Common myeloid progenitor, CD34-positive (primary cell): ENCODE results near the gene NT5C3A.

Experiments
- CTCF ChIA-PET: fragments of 350-600 bp; sonication (Branson Sonifier 250); formaldehyde crosslinking; loops from one replicate; lab custom pipeline; 2021; ENCODE audit warnings: antibody characterized with exemption; lab: Charles Lee
- POLR2A ChIA-PET: fragments of 350-600 bp; sonication (Branson Sonifier 250); formaldehyde crosslinking; loops from one replicate; lab custom pipeline; 2021; ENCODE audit warnings: antibody characterized with exemption; lab: Charles Lee
- DNase-seq, 3 donors: peaks; one replicate each; pipeline versions ENCODE4 v3.0.0 to v3.0.0-alpha.2; 2013
- H3K27ac ChIP-seq, 2 experiments: 1 replicate in 1 of 2; 2 replicates in 1 of 2; pipeline ENCODE4 v1.7.0; 2013; ENCODE audit warnings: inconsistent platforms in 2 of 2, low read length in 2 of 2, mild to moderate bottlenecking in 2 of 2, low read depth in 1 of 2, moderate library complexity in 1 of 2; ENCODE audit not compliant: severe bottlenecking in 2 of 2, insufficient read depth in 1 of 2, poor library complexity in 1 of 2
- H3K27me3 ChIP-seq, 5 experiments: replicated peaks in 2 of 5; 1 replicate in 3 of 5; 2 replicates in 2 of 5; pipeline versions ENCODE4 v1.6.1 to v1.7.0; 2013; ENCODE audit warnings: low read length in 4 of 5, mild to moderate bottlenecking in 2 of 5, moderate library complexity in 2 of 5, inconsistent platforms in 1 of 5; ENCODE audit not compliant: insufficient read depth in 5 of 5, control insufficient read depth in 4 of 5
- H3K36me3 ChIP-seq, 4 experiments: 1 replicate in 2 of 4; 2 replicates in 2 of 4; pipeline versions ENCODE4 v1.6.1 to v1.7.0; 2013; ENCODE audit warnings: low read length in 3 of 4, control low read depth in 1 of 4, mild to moderate bottlenecking in 1 of 4; ENCODE audit not compliant: control insufficient read depth in 4 of 4, insufficient read depth in 4 of 4
- H3K4me1 ChIP-seq, 4 experiments: 1 replicate in 3 of 4; 2 replicates in 1 of 4; pipeline versions ENCODE4 v1.6.1 to v1.7.1; 2013; ENCODE audit warnings: low read length in 3 of 4, mild to moderate bottlenecking in 3 of 4, control low read depth in 1 of 4, inconsistent platforms in 1 of 4, moderate library complexity in 1 of 4; ENCODE audit not compliant: control insufficient read depth in 4 of 4, insufficient read depth in 4 of 4; ENCODE audit errors: control extremely low read depth in 1 of 4
- H3K4me3 ChIP-seq, 7 experiments: 1 replicate in 4 of 7; 2 replicates in 3 of 7; pipeline versions ENCODE4 v1.5.1 to v1.7.0; 2013; ENCODE audit warnings: mild to moderate bottlenecking in 7 of 7, low read length in 6 of 7, moderate library complexity in 6 of 7, inconsistent platforms in 2 of 7, low read depth in 2 of 7, control low read depth in 1 of 7; ENCODE audit not compliant: insufficient read depth in 4 of 7, control insufficient read depth in 1 of 7; ENCODE audit errors: extremely low read depth in 1 of 7
- H3K9me3 ChIP-seq, 5 experiments: 1 replicate in 4 of 5; 2 replicates in 1 of 5; pipeline versions ENCODE4 v1.6.1 to v1.7.1; 2013; ENCODE audit warnings: low read length in 4 of 5, mild to moderate bottlenecking in 2 of 5, inconsistent platforms in 1 of 5, low read depth in 1 of 5, moderate library complexity in 1 of 5; ENCODE audit not compliant: control insufficient read depth in 4 of 5, insufficient read depth in 2 of 5; ENCODE audit errors: control extremely low read depth in 1 of 5
- WGBS: methylation state at CpG from one replicate; pipeline ENCODE4 v1.1.5; 2013; ENCODE audit not compliant: insufficient coverage; 5-methylcytosine and 5-hydroxymethylcytosine counted together

The NT5C3A gene

DNA sequence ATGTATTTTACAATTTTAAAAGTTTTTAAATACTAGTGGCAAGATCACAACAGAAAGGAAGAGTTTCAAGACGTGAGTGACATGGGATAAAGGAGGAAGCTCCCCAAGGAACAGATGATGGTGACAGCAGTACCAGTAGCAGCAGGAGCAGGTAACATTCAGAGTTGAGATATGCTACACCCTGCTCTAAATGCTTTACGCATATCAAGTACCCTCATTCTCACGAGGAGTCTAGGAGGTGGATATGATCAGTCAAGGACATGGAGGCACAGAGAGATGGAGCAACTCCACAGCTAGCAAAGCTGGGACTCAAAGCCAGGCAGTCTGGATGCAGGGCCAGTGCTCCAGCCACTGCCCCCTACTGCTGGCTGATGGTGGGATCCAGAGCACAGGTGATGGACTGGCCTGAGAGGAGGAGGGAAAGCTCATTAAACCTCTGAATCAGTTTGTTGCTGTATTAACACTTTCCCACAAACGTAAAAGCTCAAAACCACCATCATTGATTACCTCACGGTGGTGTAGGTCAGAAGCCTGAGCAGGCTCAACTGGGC lies 29.1 kb upstream of the NT5C3A start:
- ChIA-PET POLR2A (no interaction called here), CTCF (interaction anchor here (0.8 to 1.6 kb wide), 3 partner anchors 9 to 150 kb away, joined by 3 to 4 read pairs (median 3); no protein-coding TSS in a partner anchor)
- Histone ChIP-seq H3K27ac (no peak overlapping the region), H3K27me3 (no peaks in the 10 kb centered on the region), H3K9me3 (no peaks in the 10 kb centered on the region), H3K4me3 (no peak overlapping the region), H3K4me1 (peaks cover 0 to 3% (median 0%) of the 10 kb centered on the region in 4 experiments), H3K36me3 (peaks cover 7 to 32% (median 18%) of the 10 kb centered on the region in 4 experiments)
- WGBS = 91% methylated on average over 5 of the region's 5 CpGs
- DNase-seq = no peak

DNA sequence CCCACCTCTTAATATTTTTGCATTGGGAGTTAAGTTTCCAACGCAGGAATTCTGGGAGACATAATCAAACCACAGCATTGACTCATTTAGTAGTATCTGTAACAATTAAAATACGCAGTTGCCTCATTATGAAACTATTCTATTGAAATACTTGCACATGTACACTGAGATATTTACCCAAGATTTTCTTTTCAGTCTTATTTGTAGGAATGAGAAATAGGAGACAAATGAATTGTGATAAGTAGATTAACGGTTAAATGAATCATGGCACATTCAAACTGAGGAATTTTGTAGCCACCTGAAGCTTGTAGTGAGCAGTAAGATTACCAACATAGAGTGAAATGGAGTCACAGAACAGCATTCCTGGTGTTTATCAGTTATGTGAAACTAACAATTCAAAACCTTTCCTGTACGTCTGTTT lies 28.5 kb upstream of the NT5C3A start:
- Histone ChIP-seq H3K27ac (no peak overlapping the region), H3K9me3 (peaks cover 0 to 2% (median 0%) of the 10 kb centered on the region in 5 experiments), H3K4me1 (peaks cover 0 to 3% (median 0%) of the 10 kb centered on the region in 4 experiments), H3K4me3 (no peak overlapping the region), H3K36me3 (peaks cover 3 to 26% (median 12%) of the 10 kb centered on the region in 4 experiments), H3K27me3 (no peaks in the 10 kb centered on the region)
- ChIA-PET POLR2A (no interaction called here), CTCF (interaction anchor here (0.8 to 1.6 kb wide), 2 partner anchors 8 to 150 kb away, joined by 3 to 4 read pairs; no protein-coding TSS in a partner anchor)
- WGBS = 100% methylated on average over 2 of the region's 4 CpGs
- no peak for DNase-seq

DNA sequence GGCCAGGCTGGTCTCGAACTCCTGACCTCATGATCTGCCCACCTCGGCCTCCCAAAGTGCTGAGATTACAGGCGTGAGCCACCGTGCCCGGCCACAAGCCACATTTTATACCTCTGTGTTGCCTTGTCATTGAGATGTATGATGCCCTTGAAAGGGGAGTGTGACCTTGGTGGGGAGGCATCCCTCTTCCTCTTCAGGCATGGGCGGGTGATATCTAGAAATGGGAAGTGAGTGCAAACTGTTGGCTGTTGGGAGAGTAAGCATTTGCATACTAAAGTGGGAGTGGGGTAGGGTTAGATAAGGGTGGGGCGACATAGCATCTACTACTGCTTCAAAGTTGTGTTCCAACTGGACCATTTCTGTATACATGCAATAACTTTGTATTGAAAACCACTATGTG lies 26.6 kb upstream of the NT5C3A start:
- Histone ChIP-seq H3K4me1 (peaks cover 0 to 3% (median 0%) of the 10 kb centered on the region in 4 experiments), H3K36me3 (peaks cover 0 to 12% (median 6%) of the 10 kb centered on the region in 4 experiments), H3K27ac (no peak overlapping the region), H3K4me3 (no peak overlapping the region), H3K9me3 (peaks cover 0 to 6% (median 0%) of the 10 kb centered on the region in 5 experiments), H3K27me3 (no peaks in the 10 kb centered on the region)
- ChIA-PET CTCF (interaction anchor here (0.7 kb wide), 1 partner anchor 19 kb away, joined by 3 read pairs; no protein-coding TSS in a partner anchor), POLR2A (no interaction called here)
- no peak for DNase-seq
- no CpG with 5 or more reads among the region's 7 CpGs for whole genome bisulfite sequencing

DNA sequence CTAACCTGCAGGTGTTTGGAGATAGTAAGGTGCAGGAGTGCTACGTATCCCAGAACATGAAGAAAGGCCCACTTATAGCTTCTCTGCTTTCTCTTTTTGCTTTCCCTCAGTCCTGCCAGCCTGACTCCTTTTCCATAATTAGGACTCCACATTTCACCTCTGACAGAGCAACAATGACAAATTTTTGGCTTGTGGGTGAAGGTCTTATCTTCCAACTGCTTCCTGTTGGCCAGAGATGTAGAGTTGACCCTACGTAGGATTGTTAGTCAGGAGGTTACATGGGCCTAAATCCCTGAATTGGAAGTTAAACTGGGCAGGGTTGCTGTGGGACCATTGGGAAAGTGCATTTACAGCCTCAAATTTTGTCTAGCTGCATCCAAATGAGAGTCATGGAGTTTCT lies 25.3 kb upstream of the NT5C3A start:
- no peak for DNase-seq
- Histone ChIP-seq H3K27me3 (no peaks in the 10 kb centered on the region), H3K4me1 (no peaks in the 10 kb centered on the region), H3K27ac (no peak overlapping the region), H3K36me3 (no peaks in the 10 kb centered on the region), H3K9me3 (peaks cover 0 to 6% (median 0%) of the 10 kb centered on the region in 5 experiments), H3K4me3 (no peak overlapping the region)
- ChIA-PET CTCF (no interaction called here), POLR2A (no interaction called here)
- 100% methylated on average over 2 of the region's 2 CpGs for whole genome bisulfite sequencing

DNA sequence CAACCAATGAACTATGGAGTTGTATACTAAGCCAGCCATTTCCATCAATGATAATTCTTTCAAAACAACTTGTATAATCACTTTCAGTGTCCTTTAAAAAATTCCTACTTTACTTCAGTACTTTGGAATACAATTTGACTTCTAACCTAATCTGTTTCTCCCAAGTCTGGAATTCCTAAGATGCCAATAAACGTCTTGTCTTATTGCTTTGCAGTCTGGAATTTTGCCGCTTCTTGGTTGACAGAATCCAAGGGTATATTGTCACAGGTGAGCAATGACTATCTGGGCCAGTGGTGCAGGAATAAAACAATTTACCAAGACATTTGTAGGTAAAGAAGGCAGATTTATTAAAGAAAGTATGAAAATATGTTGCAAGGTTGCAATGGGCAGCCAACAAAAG lies 24.8 kb upstream of the NT5C3A start:
- Histone ChIP-seq H3K9me3 (peaks cover 0 to 6% (median 0%) of the 10 kb centered on the region in 5 experiments), H3K4me3 (no peak overlapping the region), H3K27ac (no peak overlapping the region), H3K4me1 (no peaks in the 10 kb centered on the region), H3K36me3 (no peaks in the 10 kb centered on the region), H3K27me3 (no peaks in the 10 kb centered on the region)
- no peak for DNase-seq
- ChIA-PET POLR2A (no interaction called here), CTCF (interaction anchor here (1.1 kb wide), 1 partner anchor 9 kb away, joined by 4 read pairs; no protein-coding TSS in a partner anchor)
- 90% methylated on average over 2 of the region's 2 CpGs for WGBS

DNA sequence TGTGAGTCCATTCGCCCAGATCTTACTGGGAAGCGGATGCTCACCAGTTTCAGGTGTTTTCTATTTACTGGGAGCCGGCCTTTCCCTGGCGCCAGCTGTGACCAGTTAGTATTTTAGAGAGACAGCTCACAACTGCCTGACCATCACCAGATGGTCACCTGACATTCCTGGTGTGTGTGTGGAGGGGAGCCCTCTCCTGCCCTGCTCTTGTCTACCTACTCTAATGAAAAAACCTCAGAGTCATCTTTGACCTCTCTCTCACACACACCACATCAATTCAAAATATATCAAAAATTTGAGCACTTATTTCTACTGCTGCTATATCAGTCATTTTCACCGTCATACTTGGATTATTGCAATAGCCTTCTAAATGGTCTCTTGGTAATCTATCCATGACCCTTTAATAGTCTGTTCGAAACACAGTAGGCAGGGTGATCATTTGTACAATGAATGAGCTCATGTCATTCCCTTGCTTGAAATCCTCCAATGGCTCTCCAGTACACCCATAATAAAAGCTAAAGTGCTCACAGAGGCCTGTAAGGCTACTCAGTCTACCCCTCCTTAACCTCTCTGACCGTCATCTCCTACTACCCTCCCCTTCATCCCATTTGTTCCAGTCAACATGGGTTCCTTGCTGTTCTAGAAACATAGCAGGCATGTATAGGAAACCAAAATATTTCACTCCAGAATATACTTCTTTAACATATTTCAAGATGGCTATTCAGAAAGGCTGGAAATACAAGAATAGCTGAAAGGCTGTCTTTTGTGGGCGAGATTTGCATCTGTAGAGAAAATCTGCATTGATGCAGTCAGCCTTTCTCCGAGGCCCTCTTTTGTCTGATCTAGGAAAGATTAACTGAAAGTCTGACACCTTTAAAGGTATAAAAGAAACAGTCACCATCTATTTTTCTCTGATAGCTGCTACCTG lies 17.5 kb upstream of the NT5C3A start:
- Histone ChIP-seq H3K27me3 (no peaks in the 10 kb centered on the region), H3K27ac (no peak overlapping the region), H3K4me1 (peaks cover 0 to 14% (median 11%) of the 10 kb centered on the region in 4 experiments), H3K36me3 (no peaks in the 10 kb centered on the region), H3K9me3 (peaks cover 0 to 1% (median 0%) of the 10 kb centered on the region in 5 experiments), H3K4me3 (no peak overlapping the region)
- no peak for DNase-seq
- CTCF ChIA-PET = no interaction called here
- WGBS = 93% methylated on average over 8 of the region's 9 CpGs
- POLR2A ChIA-PET = no interaction called here
